Smooth muscle cell (in vitro differentiated cells): Measurements from ENCODE around the gene CASTOR1. TPM values are rescaled to one million over a fixed set of nuclear protein-coding genes. Genes with fewer than 3 reads are reported as not detected.

ENCODE experiments used
- DNase-seq: peaks from one replicate; lab custom pipeline; 2025; ENCODE audit not compliant: unreplicated experiment; lab: John Stamatoyannopoulos, UW
- H2AFZ ChIP-seq: fragments of 200-600 bp; sonication (generic); 2 replicates; pipeline ENCODE4 v1.6.0; 2016; ENCODE audit warnings: antibody characterized with exemption, low read depth, mild to moderate bottlenecking
- H3F3A ChIP-seq: fragments of 200-600 bp; sonication (generic); 2 replicates; pipeline ENCODE4 v1.6.0; 2017; ENCODE audit warnings: antibody characterized with exemption, low read depth
- H3K27ac ChIP-seq: fragments of 200-600 bp; sonication (generic); 2 replicates; pipeline ENCODE4 v1.5.1; 2016; ENCODE audit warnings: low read depth, mild to moderate bottlenecking
- H3K27me3 ChIP-seq: fragments of 200-600 bp; sonication (generic); 2 replicates; pipeline ENCODE4 v1.6.1; 2016; ENCODE audit warnings: low read depth, mild to moderate bottlenecking
- H3K36me3 ChIP-seq: fragments of 200-600 bp; sonication (generic); 2 replicates; pipeline ENCODE4 v1.5.1; 2016; ENCODE audit warnings: low read depth
- H3K4me1 ChIP-seq: fragments of 200-600 bp; sonication (generic); 2 replicates; pipeline ENCODE4 v1.5.1; 2016; ENCODE audit warnings: low read depth
- H3K4me2 ChIP-seq: fragments of 200-600 bp; sonication (generic); 2 replicates; pipeline ENCODE4 v1.6.0; 2016; ENCODE audit warnings: mild to moderate bottlenecking
- H3K4me3 ChIP-seq: fragments of 200-600 bp; sonication (generic); 2 replicates; pipeline ENCODE4 v1.5.1; 2016; ENCODE audit warnings: mild to moderate bottlenecking
- H3K79me2 ChIP-seq: fragments of 200-600 bp; sonication (generic); 2 replicates; pipeline ENCODE4 v1.6.0; 2016; ENCODE audit warnings: low read depth, mild to moderate bottlenecking
- H3K9ac ChIP-seq: fragments of 200-600 bp; sonication (generic); 2 replicates; pipeline ENCODE4 v1.6.0; 2016; ENCODE audit warnings: low read depth
- H3K9me3 ChIP-seq: fragments of 200-600 bp; sonication (generic); replicated peaks from 2 replicates; pipeline ENCODE4 v1.5.1; 2016; ENCODE audit warnings: low read depth
- H4K20me1 ChIP-seq: fragments of 200-600 bp; sonication (generic); 2 replicates; pipeline ENCODE4 v1.6.0; 2016; ENCODE audit warnings: low read depth
- CTCF ChIP-seq: fragments of 200-600 bp; sonication (generic); IDR thresholded peaks from 2 replicates; pipeline ENCODE4 v1.5.1; 2017; ENCODE audit warnings: borderline replicate concordance, mild to moderate bottlenecking, antibody characterized with exemption; ENCODE audit not compliant: insufficient read depth, poor library complexity, severe bottlenecking
- WGBS: methylation state at CpG from one replicate; pipeline ENCODE4 v1.1.7; 2016; ENCODE audit warnings: low lambda C conversion rate; 5-methylcytosine and 5-hydroxymethylcytosine counted together
- polyA plus RNA-seq: library from polyadenylated mRNA; unstranded; fragments of >200 nt; fragmentation: Nextera tagmentation; extraction: Ambion mirVana; gene quantifications from 2 replicates; pipeline ENCODE4 v1.2.1, GENCODE V29; 2016
- total RNA-seq: library from RNA; depleted of rRNA; stranded (reverse); fragments of >200 nt; gene quantifications from 2 replicates; pipeline ENCODE4 v1.2.3, GENCODE V29; 2014

The CASTOR1 gene
- total and polyA plus RNA-seq, 2 experiments from 2014 or later = 9.8 to 21.8 TPM

DNA sequence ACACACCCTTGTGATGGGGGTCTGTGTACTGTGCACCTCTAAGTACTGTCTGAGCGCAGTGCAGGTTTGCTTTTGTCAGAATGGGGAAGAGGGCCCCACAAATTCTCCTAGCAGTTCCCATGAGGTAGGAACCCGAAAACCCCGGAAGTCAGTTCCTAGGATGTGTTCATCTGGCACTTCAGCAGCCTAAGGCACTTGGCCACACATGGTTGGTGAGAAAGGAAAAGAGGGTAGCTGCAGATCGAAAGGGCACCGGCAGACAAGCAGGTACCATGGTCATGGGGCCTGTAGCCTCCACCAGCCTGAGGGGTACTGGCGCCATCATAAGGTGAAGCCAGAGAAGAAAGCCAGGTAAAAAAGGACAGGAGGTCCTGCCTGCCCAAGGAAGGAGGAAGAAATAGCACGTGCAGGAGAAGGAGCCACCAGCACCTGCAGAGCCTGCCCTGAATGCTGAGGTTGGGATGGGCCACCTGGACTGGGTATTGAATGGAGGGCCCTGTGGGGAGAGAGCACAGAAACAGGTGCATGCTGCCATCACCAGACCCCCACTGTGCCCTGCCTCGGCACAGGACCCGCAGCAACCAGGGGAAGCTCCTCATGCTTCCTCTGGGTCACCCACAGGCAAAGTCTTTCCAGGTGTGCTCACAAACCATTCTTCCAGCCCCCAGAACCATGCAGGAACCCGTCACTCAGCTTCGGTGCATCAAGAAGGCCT, 8.1 kb upstream of the CASTOR1 start:
- H3K36me3 ChIP-seq = no peaks in the 10 kb centered on the region
- H3K9ac ChIP-seq = no peak overlapping the region
- H3K9me3 ChIP-seq = no peaks in the 10 kb centered on the region
- no peak overlapping the region for H3K27ac ChIP-seq
- no peaks in the 10 kb centered on the region for H3K4me1 ChIP-seq
- WGBS = 97% methylated on average over 11 of the region's 11 CpGs
- no peak for TF ChIP-seq CTCF
- no peaks in the 10 kb centered on the region for H3F3A ChIP-seq
- H4K20me1 ChIP-seq = peaks cover 99% of the 10 kb centered on the region
- DNase-seq = no peak
- no peaks in the 10 kb centered on the region for H3K27me3 ChIP-seq
- H2AFZ ChIP-seq = no peak overlapping the region
- H3K4me3 ChIP-seq = no peak overlapping the region
- peaks cover 9% of the 10 kb centered on the region for H3K79me2 ChIP-seq
- no peak overlapping the region for H3K4me2 ChIP-seq

DNA sequence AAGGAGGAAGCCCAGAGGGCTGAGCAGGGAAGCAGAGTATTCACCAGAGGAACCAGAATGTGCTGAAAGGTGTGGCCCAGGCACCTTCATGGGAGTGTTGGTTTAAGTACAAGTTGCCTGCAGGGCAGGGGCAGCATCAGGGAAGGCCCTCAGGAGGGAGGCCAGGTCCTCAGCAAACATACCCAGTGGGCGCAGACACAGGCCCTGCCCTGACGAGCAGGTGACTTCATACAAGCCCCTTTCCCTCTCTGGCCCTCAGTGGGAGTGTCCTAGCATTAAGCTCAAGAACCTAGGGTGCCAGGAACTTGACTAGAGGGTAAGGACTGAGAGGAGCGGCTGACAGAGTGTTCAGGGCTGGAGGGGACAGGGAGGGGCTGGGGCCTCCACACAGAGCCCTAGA, 7.5 kb upstream of the CASTOR1 start:
- no peak for DNase-seq
- Histone ChIP-seq H3K4me3 (no peak overlapping the region), H4K20me1 (peaks cover 99% of the 10 kb centered on the region), H3K27ac (no peak overlapping the region), H3K4me1 (no peaks in the 10 kb centered on the region), H3F3A (no peaks in the 10 kb centered on the region), H3K4me2 (no peak overlapping the region), H3K79me2 (peaks cover 9% of the 10 kb centered on the region), H3K36me3 (no peaks in the 10 kb centered on the region), H3K9ac (no peak overlapping the region), H3K27me3 (no peaks in the 10 kb centered on the region), H3K9me3 (no peaks in the 10 kb centered on the region), H2AFZ (no peak overlapping the region)
- WGBS = 84% methylated on average over 3 of the region's 3 CpGs
- no peak for TF ChIP-seq CTCF

- H2AFZ ChIP-seq = no peak overlapping the region
- H3K4me2 ChIP-seq = no peak overlapping the region
- H3K27me3 ChIP-seq = no peaks in the 10 kb centered on the region
- H3K27ac ChIP-seq = no peak overlapping the region
- H4K20me1 ChIP-seq = peaks cover 99% of the 10 kb centered on the region
- H3K4me3 ChIP-seq = no peak overlapping the region
- 93% methylated on average over 4 of the region's 4 CpGs for WGBS
- peaks cover 2% of the 10 kb centered on the region for H3F3A ChIP-seq
- H3K9me3 ChIP-seq = no peaks in the 10 kb centered on the region
- H3K4me1 ChIP-seq = no peaks in the 10 kb centered on the region
- peaks cover 9% of the 10 kb centered on the region for H3K79me2 ChIP-seq
- H3K9ac ChIP-seq = no peak overlapping the region
- H3K36me3 ChIP-seq = no peaks in the 10 kb centered on the region
- TF ChIP-seq CTCF = no peak
- DNase-seq = no peak
These were observed 7.0 kb upstream of the CASTOR1 start for GRCh38 chr22:30296324-30296723.

DNA sequence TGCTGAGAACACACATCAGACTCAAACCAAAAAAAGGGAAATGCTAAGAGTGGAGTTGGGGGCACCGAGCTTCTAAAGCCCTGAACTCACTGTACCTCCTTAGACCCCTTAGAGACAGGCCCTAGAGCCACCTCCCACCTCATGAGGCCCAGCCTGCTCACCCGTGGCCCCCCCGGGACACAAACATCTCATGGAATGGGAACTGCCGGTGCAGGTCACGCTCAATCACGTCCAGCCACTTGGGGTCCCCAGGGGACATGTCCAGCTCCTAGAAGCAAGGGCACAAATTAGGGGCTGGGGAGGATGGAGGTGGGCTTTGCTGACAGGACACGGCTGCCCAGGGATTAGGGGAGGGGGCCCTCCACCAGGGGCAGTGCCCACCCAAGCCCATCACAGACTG, 6.3 kb upstream of the CASTOR1 start:
- Histone ChIP-seq H4K20me1 (peaks cover 95% of the 10 kb centered on the region), H3K4me2 (no peak overlapping the region), H2AFZ (no peak overlapping the region), H3K27ac (no peak overlapping the region), H3K4me1 (no peaks in the 10 kb centered on the region), H3F3A (peaks cover 10% of the 10 kb centered on the region), H3K79me2 (peaks cover 2% of the 10 kb centered on the region), H3K9ac (no peak overlapping the region), H3K9me3 (no peaks in the 10 kb centered on the region), H3K4me3 (no peak overlapping the region), H3K27me3 (no peaks in the 10 kb centered on the region), H3K36me3 (no peaks in the 10 kb centered on the region)
- DNase-seq = no peak
- TF ChIP-seq CTCF = no peak
- WGBS = 82% methylated on average over 7 of the region's 7 CpGs
